Activated naive CD4-positive, alpha-beta T cell treated with anti-CD3 and anti-CD28 coated beads, Interleukin-2, amount 10 ng/mL, durations not matched to agents 7 days and 5 days (primary cell): ENCODE results near the gene USP24.
"Not testable (repeated sequence)": the region's sequence is repeated elsewhere in the genome, so short reads cannot be mapped to it uniquely, and the experiment has no call there.

Source experiments
- CTCF ChIA-PET: fragments of 350-600 bp; sonication (Branson Sonifier 250); formaldehyde crosslinking; loops from one replicate; lab custom pipeline; 2021; ENCODE audit warnings: antibody characterized with exemption; lab: Charles Lee
- DNase-seq: peaks from one replicate; pipeline ENCODE4 v3.0.0-alpha.2; 2020
- H3K27ac Mint-ChIP-seq: one replicate; pipeline ENCODE4 v1.8.0; 2021; ENCODE audit warnings: mild to moderate bottlenecking, moderate library complexity, mixed read lengths
- H3K27me3 Mint-ChIP-seq: one replicate; pipeline ENCODE4 v1.8.0; 2021; ENCODE audit warnings: mild to moderate bottlenecking, mixed read lengths
- H3K36me3 Mint-ChIP-seq: one replicate; pipeline ENCODE4 v1.8.0; 2021; ENCODE audit warnings: mixed read lengths
- H3K4me1 Mint-ChIP-seq: one replicate; pipeline ENCODE4 v1.8.0; 2021; ENCODE audit warnings: mixed read lengths
- H3K4me3 Mint-ChIP-seq: one replicate; pipeline ENCODE4 v1.8.0; 2021; ENCODE audit warnings: mild to moderate bottlenecking, moderate library complexity, mixed read lengths
- H3K9me3 Mint-ChIP-seq: one replicate; pipeline ENCODE4 v1.8.0; 2021; ENCODE audit warnings: mixed read lengths

USP24 gene

DNA sequence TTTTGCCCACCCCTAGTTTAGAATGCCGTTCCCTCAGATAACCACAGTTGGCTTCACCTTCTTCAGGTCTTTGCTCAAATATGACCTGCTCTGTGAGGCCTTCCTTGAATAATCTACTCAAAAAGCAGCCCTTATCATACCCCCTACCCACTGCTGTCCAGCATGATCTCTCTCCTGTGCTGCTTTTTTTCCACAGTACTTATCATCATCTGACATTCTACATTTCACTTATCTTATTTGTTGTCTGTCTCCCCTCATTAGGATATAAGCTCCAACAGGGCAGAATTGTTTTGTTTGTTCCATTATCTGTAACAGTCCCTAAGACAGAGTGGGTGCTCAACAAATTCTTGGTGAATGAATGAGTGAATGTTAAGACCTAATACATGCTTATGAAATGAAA lies 18.1 kb downstream of the USP24 start:
- peaks cover 53% of the 10 kb centered on the region for H3K4me1 Mint-ChIP-seq
- no peak overlapping the region for H3K4me3 Mint-ChIP-seq
- H3K9me3 Mint-ChIP-seq: no peaks in the 10 kb centered on the region
- no peak for DNase-seq
- no peaks in the 10 kb centered on the region for H3K27me3 Mint-ChIP-seq
- CTCF ChIA-PET: interaction anchor here (1.3 kb wide), 1 partner anchor 53 kb away, joined by 3 read pairs; no protein-coding TSS in a partner anchor
- peaks cover 41% of the 10 kb centered on the region for H3K36me3 Mint-ChIP-seq
- no peak overlapping the region for H3K27ac Mint-ChIP-seq

DNA sequence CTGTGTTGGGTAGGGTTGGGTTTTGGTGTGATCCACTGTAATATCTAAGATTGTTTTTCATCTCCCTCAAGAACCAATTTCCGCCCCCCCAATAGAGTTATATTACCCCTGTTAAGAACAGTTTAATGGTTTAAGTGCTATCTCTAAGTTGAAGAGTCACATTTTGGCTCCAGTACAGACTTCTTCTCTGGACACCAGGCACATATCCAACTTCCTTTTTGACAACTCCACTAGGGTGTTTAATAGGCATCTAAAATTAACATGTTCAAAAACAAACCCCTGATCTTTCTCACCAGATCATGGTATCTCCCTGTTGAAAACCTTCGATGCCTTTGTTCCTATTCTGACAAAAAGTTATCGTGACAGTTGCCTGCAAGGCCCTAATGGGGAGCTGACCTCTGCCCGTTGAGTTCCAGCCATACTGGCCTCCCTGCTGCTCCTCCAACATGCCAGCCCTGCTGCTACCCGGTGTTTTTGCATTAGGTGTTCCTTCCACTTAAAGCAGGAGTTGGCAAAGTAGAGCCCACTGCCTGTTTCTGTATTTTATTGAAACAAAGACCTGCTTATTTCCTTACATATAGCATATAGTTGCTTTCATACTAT lies 18.6 kb downstream of the USP24 start:
- no peaks in the 10 kb centered on the region for H3K9me3 Mint-ChIP-seq
- H3K4me1 Mint-ChIP-seq: peaks cover 50% of the 10 kb centered on the region
- H3K4me3 Mint-ChIP-seq: no peak overlapping the region
- H3K27me3 Mint-ChIP-seq: no peaks in the 10 kb centered on the region
- DNase-seq: no peak
- CTCF ChIA-PET: interaction anchor here (1.3 kb wide), 1 partner anchor 53 kb away, joined by 3 read pairs; no protein-coding TSS in a partner anchor
- H3K27ac Mint-ChIP-seq: no peak overlapping the region
- peaks cover 40% of the 10 kb centered on the region for H3K36me3 Mint-ChIP-seq

DNA sequence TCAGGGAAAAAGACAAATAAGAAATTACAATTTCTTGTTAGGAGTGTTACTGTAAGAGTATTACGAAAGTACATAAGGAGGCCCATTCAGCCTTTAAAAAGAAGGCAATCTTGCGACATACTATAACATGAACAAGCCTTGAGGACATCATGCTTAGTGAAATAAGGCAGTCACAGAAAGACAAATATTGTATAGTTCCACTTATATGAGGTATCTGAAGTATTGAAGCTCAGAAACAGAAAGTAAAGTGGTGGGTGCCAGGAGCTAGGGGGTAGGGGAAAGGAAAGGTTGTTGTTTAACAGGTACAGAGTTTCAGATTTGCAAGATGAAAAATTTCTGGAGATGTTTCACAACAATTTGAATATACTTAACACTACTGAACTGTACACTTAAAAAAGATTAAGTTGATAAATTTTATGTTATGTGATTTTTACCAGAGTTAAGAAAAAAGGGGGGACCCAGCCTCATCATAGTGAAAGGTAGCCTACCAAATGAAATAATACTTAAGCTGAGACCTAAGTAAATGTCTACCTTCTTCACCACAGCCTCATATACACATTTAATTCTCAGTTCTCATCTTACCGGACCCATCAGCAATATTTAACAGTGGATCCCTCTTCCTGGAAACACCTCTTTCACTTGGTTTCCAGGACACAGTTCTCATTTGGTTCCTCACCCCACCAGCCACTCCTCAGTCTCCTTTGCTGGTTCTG lies 19.5 kb downstream of the USP24 start:
- H3K27ac Mint-ChIP-seq: peak overlapping the region; percentile 35
- CTCF ChIA-PET: no interaction called here

DNA sequence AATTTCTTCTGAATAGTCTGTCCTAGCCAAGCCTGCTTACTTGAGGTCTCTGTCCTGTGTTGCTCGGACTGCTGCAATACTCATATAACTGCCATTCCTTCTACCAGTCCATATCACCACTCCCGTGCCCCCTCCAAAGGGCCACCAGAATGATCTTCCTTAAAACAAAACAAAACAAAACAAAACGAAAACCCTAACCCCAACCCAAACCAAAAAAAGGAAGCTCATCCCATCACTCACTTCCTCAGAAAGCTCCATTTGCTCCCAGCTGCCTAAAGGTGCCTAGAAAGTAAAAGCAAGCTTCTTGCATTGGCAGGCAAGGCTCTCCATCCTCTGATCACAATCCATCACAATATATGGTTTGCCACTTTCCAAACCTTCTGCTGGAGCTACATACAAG lies 20.3 kb downstream of the USP24 start:
- peaks cover 40% of the 10 kb centered on the region for H3K4me1 Mint-ChIP-seq
- H3K4me3 Mint-ChIP-seq: no peak overlapping the region
- no peaks in the 10 kb centered on the region for H3K27me3 Mint-ChIP-seq
- CTCF ChIA-PET: no interaction called here
- no peaks in the 10 kb centered on the region for H3K9me3 Mint-ChIP-seq
- DNase-seq: no peak
- H3K36me3 Mint-ChIP-seq: peaks cover 35% of the 10 kb centered on the region
- no peak overlapping the region for H3K27ac Mint-ChIP-seq

More for the DNA sequence above, 19.5 kb downstream of the USP24 start:
- Mint-ChIP-seq H3K4me3 (no peak overlapping the region), H3K27me3 (no peaks in the 10 kb centered on the region), H3K36me3 (peaks cover 36% of the 10 kb centered on the region), H3K9me3 (no peaks in the 10 kb centered on the region), H3K4me1 (peaks cover 42% of the 10 kb centered on the region)
- no peak for DNase-seq

DNA sequence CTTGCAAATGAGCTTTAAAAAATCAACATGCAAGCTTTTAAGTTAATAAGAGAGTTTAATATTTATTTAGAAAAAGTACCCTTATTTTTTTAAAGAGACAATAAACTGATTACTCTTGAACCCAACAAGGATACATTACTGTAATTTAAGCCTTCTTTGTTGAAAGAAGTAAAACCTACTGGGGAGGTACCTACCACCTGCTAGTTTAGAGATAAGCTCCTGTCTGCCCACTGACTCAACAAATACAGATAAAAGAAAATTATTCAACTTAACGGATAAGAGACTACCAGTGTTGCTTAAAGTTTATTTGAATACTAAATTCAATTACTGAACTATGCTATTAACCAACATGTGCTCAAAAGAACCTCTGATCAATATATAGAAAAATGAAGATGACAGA lies 23.1 kb downstream of the USP24 start:
- CTCF ChIA-PET: no interaction called here
- no peak overlapping the region for H3K4me3 Mint-ChIP-seq
- H3K27ac Mint-ChIP-seq: no peak overlapping the region
- no peaks in the 10 kb centered on the region for H3K27me3 Mint-ChIP-seq
- H3K36me3 Mint-ChIP-seq: peaks cover 27% of the 10 kb centered on the region
- DNase-seq: no peak
- no peaks in the 10 kb centered on the region for H3K9me3 Mint-ChIP-seq
- peaks cover 35% of the 10 kb centered on the region for H3K4me1 Mint-ChIP-seq

- DNase-seq, CTCF ChIA-PET, H3K27ac Mint-ChIP-seq, H3K27me3 Mint-ChIP-seq, H3K4me3 Mint-ChIP-seq, H3K9me3 Mint-ChIP-seq: not testable (repeated sequence)
- Mint-ChIP-seq H3K4me1 (peaks cover 30% of the 10 kb centered on the region), H3K36me3 (peaks cover 31% of the 10 kb centered on the region)
Observed at GRCh38 chr1:55191219-55191952, 23.8 kb downstream of the USP24 start.

- no peak overlapping the region for H3K27ac Mint-ChIP-seq
- H3K27me3 Mint-ChIP-seq: no peaks in the 10 kb centered on the region
- CTCF ChIA-PET: no interaction called here
- no peak overlapping the region for H3K4me3 Mint-ChIP-seq
- peaks cover 29% of the 10 kb centered on the region for H3K36me3 Mint-ChIP-seq
- peaks cover 27% of the 10 kb centered on the region for H3K4me1 Mint-ChIP-seq
- no peak for DNase-seq
- peaks cover 10% of the 10 kb centered on the region for H3K9me3 Mint-ChIP-seq
Observed at GRCh38 chr1:55190109-55190508, 25.1 kb downstream of the USP24 start.

DNA sequence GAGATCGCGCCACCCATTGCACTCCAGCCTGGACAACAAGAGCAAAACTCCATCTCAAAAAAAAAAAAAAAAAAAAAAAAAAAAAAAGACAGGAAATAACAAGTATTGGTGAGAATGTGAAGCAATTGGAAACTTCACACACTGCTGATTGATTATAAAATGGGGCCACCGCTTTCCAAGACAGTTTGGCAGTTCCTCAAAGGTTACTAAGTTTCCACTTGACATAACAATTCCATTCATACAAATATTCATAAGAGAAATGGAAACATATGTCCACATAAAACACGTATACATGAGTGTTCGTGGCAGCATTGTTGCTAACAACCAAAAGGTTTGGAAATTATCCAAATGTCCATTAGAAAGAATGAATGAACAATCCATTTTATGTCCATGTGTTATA lies 26.3 kb downstream of the USP24 start:
- H3K27ac Mint-ChIP-seq: no peak overlapping the region
- H3K4me1 Mint-ChIP-seq: peaks cover 21% of the 10 kb centered on the region
- DNase-seq: no peak
- H3K4me3 Mint-ChIP-seq: no peak overlapping the region
- H3K27me3 Mint-ChIP-seq: no peaks in the 10 kb centered on the region
- peaks cover 17% of the 10 kb centered on the region for H3K9me3 Mint-ChIP-seq
- peaks cover 32% of the 10 kb centered on the region for H3K36me3 Mint-ChIP-seq
- CTCF ChIA-PET: no interaction called here

DNA sequence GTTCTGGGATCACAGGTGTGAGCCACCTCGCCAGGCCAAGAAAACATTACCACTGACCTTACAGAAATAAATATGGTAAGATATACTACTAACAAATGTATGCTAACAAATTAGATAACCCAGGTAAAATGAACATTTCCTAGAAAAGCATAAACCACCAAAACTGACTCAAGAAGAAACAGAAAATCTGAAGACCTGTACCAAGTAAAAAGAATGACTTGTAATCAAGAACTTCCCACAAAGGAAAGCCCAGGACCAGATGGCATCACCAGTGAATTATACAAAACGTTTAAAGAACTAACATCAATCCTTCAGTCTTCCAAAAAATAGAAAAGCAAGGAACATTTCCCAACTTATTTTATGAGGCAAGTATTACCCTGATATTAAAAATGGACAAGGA lies 29.3 kb downstream of the USP24 start:
- H3K4me3 Mint-ChIP-seq: no peak overlapping the region
- CTCF ChIA-PET: no interaction called here
- peaks cover 22% of the 10 kb centered on the region for H3K4me1 Mint-ChIP-seq
- DNase-seq: no peak
- peaks cover 20% of the 10 kb centered on the region for H3K9me3 Mint-ChIP-seq
- no peaks in the 10 kb centered on the region for H3K27me3 Mint-ChIP-seq
- H3K36me3 Mint-ChIP-seq: peaks cover 43% of the 10 kb centered on the region
- no peak overlapping the region for H3K27ac Mint-ChIP-seq

DNA sequence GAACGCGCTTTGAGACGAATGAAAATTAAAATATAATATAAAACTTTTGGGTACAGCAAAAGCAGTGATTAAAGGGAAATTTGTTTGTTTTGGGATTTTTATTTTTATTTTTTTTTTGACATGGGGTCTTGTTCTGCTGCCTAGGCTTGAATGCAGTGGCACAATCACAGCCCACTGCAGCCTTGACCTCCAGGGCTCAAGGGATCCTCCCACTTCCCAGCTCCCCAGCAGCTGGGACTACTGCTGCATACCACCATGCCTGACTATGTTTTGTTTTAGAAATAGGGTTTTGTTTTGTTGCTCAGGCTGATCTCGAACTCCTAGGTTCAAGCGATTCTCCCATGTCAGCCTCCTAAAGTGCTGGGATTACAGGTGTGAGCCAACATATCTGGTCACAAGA lies 30.3 kb downstream of the USP24 start:
- Mint-ChIP-seq H3K9me3 (peaks cover 20% of the 10 kb centered on the region), H3K27me3 (no peaks in the 10 kb centered on the region), H3K36me3 (peaks cover 43% of the 10 kb centered on the region), H3K4me1 (peaks cover 22% of the 10 kb centered on the region), H3K4me3 (no peak overlapping the region), H3K27ac (no peak overlapping the region)
- CTCF ChIA-PET: no interaction called here
- no peak for DNase-seq

DNA sequence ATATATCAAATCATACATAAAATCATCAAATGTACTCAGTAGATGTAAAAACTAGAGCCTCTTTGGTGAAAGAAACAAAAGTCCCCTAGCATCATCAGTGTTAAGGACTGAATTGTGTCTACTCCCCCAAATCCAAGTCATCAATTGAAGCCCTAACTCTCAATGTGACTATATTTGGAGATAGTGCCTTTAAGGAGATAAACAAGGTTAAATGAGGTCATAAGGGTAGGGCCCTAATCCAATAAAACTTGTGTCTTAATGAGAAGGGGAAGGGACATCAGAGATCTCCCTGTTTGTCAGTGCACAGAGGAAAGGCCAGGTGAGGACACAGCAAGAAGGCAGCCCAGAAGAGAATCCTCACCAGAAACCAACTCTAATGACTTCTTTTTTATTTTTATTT lies 33.5 kb downstream of the USP24 start:
- CTCF ChIA-PET: no interaction called here
- Mint-ChIP-seq H3K4me3 (no peak overlapping the region), H3K27me3 (no peaks in the 10 kb centered on the region), H3K27ac (no peak overlapping the region), H3K36me3 (peaks cover 44% of the 10 kb centered on the region), H3K9me3 (peaks cover 20% of the 10 kb centered on the region), H3K4me1 (peaks cover 19% of the 10 kb centered on the region)
- no peak for DNase-seq

DNA sequence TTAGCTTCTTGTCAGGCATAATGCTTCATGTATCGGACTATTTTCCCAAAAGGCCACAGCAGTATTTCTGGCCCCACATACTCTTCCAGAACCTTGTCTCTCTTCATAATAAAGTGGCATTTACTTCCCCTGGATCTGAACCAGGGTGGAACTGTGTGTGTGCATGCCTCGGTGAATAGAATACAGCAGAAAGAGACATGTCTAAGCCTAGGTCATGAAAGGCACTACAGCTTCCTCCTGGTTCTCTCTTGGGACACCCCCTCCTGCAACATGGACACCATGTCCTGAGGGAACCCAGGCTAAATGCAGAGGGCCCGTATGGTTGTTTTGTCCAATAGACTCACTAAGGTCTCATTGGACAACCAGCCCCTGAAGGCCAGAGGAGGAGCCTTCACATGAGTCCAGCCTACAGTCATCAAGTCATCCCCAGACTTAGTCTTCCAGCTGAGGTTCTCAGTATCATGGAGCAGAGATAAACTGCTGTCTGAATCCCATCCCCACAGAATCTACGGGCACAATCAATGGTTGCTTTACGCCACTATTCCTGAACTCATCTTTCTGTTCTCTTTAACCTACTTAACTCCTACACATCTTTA lies 35.0 kb downstream of the USP24 start:
- H3K4me1 Mint-ChIP-seq: peaks cover 8% of the 10 kb centered on the region
- no peak overlapping the region for H3K4me3 Mint-ChIP-seq
- no peaks in the 10 kb centered on the region for H3K27me3 Mint-ChIP-seq
- no peak for DNase-seq
- no peak overlapping the region for H3K27ac Mint-ChIP-seq
- CTCF ChIA-PET: no interaction called here
- peaks cover 40% of the 10 kb centered on the region for H3K36me3 Mint-ChIP-seq
- H3K9me3 Mint-ChIP-seq: peaks cover 11% of the 10 kb centered on the region

GRCh38 chr1:55179177-55179835 lies 35.9 kb downstream of the USP24 start:
- no peaks in the 10 kb centered on the region for H3K27me3 Mint-ChIP-seq
- peaks cover 7% of the 10 kb centered on the region for H3K4me1 Mint-ChIP-seq

GRCh38 chr1:55172687-55173086 lies 42.5 kb downstream of the USP24 start:
- CTCF ChIA-PET: no interaction called here
- Mint-ChIP-seq H3K27ac (no peak overlapping the region), H3K9me3 (no peaks in the 10 kb centered on the region), H3K36me3 (peaks cover 36% of the 10 kb centered on the region), H3K4me1 (no peaks in the 10 kb centered on the region), H3K4me3 (no peak overlapping the region), H3K27me3 (no peaks in the 10 kb centered on the region)
- no peak for DNase-seq

More at GRCh38 chr1:55179177-55179835, 35.9 kb downstream of the USP24 start:
- peaks cover 33% of the 10 kb centered on the region for H3K36me3 Mint-ChIP-seq
- H3K27ac Mint-ChIP-seq: no peak overlapping the region
- DNase-seq: no peak
- peaks cover 5% of the 10 kb centered on the region for H3K9me3 Mint-ChIP-seq
- H3K4me3 Mint-ChIP-seq: no peak overlapping the region
- CTCF ChIA-PET: no interaction called here
